Head of caudate nucleus (tissue), 42 donors: Measurements from ENCODE around the gene FMN1.

Experiments used
- DNase-seq, 42 donors: peaks; one replicate each; pipeline versions ENCODE4 v3.0.0 to v3.0.0-alpha.2; 2020 to 2021; ENCODE audit warnings: mixed read lengths in 7 of 42
- intact Hi-C: fragments of 100-400 bp; cut with DNase I; formaldehyde crosslinking; loops from one replicate; pipeline ENCODE4 v1.15.0; 2022

FMN1 gene

DNA sequence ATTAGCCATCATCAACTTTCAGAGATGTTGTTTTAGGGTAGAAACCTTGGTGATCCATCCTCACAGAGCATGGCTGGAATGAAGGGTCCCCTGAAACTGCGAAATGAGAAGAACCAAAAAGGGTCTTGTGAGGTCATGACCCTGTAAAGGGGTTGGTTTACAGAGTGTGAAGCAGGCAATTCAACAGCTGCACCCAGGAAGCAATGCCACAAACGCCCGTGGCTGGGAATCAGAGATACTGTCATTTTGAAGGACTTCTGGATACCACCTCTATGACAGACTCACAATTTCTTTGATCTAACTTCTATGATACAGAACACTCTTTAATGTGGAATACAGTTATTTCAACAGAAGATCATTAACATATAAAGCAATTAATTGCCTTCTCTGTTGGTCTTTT, 397.7 kb downstream of the FMN1 start:
- intact Hi-C loops = no loop called here
- no peak for DNase-seq

DNA sequence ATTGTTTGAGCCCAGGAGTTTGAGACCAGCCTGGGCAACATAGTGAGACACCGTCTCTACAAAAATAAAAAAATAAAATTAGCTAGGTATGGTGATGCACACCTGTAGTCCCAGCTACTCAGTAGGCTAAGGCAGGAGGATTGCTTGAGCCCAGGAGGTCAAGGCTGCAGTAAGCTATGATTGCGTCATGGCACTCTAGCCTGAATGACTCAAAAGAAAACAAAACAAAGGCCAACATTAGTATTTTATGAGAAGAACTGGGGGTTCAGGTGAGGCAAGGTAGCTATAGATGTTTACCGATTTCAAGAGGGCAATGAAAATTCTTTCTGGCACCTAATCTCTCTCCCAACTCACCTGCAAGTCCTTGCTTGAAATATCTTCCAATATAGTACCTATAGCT, 399.5 kb downstream of the FMN1 start:
- intact Hi-C loops = no loop called here

DNA sequence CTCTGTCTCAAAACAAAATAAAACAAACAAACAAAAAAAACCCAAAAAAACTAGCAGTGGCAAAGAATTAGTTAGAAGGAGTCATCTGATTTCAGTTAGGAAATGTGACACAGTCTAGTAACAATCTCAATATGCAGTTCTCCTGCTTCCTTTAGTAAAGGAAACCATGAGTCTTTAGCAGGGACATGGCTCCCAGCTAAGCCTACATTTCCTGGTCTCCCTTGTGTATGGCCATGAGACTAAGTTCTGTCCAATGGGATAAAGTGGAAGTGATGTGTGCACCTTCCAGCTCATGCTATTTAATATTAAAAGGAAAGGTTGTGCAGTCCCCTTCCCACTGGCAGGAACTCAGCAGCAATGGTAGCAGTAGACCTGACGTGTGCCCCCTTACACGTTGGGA, 402.1 kb downstream of the FMN1 start:
- intact Hi-C loops = no loop called here
- DNase-seq = no peak

More for the DNA sequence above, 399.5 kb downstream of the FMN1 start:
- no peak for DNase-seq

DNA sequence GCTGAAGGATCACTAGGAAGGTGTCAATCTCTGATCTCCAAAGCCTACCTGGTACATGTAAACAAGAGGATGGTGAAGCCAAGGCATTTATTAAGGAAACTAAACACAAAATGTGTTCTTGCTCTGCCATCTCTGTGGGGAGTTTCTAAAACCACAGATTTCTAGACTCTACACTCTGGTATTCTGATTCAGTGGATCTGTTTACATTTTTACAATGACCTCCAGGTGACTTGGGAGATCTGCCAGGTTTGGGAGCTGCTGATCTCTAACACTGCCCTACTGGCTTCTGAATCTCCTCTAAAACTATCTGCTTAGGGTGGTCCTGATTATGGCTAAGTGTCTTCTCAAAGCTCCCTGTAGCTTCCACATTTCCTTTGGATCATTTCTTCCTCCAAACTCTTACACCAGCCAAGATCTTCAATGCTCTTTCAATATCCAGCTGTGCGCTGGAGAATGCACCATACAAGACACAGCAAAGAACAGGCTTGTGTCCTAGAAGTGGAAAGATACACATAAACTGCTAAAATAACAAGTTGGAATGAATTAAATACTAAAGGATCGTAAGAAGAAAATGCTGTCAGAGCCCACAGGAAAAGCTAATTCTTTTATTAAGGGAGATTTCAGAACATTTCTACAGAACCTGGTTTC, 404.0 kb downstream of the FMN1 start:
- intact Hi-C loops = no loop called here
- no peak for DNase-seq

DNA sequence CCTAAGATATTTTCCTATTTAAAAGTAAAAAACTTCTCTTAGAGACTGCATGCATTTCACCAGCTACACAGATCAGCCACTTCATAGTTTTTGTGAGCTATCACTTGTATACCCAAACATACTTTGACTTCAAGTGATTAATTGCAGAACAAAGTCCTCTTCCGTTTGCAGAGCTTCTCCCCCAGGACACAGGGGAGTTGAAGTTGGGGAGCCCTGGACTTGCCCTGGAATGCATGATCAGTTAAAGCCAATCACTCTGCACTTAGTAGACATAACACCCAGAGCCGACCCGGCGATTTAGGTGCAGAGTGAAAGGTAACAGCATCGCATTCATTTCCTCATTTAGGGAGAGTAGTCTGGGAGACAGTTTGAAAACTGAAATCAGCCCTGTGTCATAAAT, 406.6 kb downstream of the FMN1 start:
- no peak for DNase-seq
- intact Hi-C loops = no loop called here

DNA sequence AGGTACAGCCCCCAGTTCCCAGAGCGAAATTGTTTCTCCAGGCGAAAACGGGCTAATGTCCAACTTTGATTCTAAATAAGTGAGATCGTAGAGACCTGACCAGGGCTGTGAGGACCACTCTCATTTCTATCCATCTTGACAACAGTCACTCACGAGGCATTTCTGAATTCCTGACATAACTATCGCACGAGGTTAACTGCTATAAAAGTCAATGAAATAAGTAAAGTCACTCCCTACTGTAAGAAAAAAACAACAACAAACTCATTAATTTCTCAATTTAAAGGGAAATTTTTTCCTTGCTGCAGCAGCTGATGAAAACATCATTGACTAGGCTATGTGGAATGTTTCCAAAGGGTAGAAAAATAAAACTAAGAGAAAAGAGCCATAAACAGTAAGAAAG, 407.6 kb downstream of the FMN1 start:
- no peak for DNase-seq
- intact Hi-C loops = no loop called here

DNA sequence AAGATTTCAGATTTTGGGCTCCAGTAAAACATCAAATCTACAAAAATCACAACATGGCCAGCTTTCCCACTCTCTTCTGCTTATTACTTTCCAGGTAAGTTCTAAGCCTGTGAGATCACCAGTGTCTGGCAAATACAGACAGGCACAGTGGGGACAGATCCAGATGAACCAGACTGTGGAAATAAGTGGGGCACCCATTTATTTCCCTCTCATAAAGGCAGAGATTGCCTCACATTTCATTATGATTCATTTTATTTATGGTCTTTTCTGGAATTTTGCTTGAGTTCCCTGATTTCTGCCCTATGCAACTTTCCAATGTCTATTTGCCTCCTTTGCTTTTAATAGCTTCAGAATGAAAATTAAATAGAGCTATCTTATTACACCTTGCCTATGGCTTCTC, 409.9 kb downstream of the FMN1 start:
- no peak for DNase-seq
- intact Hi-C loops = no loop called here

DNA sequence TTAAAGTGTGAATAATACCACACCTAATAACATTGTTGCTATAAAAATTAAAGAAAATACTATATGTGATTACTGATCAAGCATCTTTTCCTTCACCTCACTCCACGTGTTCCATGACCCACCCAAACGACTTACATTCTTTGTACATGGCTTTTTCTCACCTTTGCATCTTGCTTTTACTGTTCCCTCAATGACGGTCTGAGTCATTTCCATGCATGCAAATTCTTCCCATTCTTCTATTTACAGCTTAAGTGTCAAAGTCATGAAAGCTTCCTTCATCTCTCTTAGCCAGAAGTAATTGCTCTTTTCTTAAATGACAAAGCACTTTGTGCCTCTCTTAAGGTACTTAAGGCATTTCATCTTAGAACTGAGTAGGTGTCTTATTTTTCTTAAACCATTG, 412.7 kb downstream of the FMN1 start:
- DNase-seq = no peak
- intact Hi-C loops = no loop called here

DNA sequence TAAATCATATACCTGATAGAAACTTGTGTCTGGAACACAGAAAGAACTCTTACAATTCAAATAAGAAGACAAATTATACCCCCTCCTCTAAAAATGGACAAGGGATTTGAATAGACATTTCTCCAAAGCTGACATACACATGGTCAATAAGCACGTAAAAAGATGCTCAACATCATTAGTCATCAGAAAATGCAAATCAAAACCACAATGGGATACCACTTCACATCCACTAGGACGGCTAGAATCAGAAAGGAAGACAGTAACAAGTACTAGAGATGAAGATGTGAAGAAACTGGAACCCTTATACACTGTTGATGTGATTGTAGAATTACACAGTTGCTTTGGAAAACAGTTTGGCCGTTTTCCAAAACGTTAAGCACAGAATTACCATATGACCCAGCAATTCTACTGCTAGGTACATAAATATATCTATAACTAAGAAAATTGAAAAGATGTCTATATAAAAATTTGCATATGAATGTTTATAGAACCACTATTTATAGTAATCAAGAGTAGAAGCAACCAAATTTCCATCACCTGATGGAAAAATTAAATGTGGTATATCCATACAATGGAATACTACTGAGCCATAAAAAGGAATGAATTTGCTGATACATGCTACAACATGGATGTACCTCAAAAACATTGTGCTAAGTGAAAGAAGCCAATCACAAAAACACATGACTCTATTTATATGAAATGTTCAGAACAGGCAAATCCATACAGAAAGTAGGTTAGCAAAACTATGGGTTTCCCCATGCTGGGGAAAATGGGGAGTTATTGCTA, 415.9 kb downstream of the FMN1 start:
- no peak for DNase-seq
- intact Hi-C loops = no loop called here

DNA sequence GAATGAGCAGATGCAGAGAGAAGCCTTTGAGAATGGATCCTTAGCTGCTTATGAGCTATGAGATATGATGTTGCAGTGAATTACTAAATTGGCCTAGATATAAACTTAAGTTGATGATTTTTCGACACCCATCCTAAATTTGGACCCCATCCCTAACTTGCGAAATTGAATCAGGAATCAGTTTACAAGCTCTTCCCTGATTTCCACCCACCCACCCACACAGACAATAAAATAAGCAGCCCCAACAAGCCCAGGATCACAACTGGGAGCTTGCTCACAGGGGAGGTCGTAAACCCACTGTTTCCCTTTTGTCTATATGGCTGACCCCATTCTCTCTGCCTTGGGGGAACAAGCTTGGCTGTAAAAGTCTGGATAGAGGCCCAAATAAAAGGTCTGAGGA, 419.4 kb downstream of the FMN1 start:
- intact Hi-C loops = no loop called here
- DNase-seq = no peak

DNA sequence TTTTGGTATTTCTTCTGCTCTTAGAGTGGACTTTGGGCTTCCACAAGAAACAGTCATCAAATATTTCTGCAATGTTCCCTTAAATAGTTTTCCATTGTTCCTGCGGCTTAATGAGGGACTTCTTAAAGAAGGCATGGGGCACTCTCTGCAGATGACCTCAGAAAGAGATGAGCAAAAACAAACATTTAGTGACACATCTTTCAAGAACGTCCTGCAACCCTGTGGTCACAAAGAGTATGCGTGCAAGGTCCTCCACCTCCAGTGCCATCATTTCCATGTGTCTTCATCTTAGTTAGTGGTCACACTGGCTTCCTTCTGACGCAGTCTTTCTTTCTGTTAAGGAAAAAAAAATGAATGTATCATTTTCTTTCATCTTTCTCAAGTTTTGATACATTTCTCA, 420.5 kb downstream of the FMN1 start:
- no peak for DNase-seq
- intact Hi-C loops = no loop called here

DNA sequence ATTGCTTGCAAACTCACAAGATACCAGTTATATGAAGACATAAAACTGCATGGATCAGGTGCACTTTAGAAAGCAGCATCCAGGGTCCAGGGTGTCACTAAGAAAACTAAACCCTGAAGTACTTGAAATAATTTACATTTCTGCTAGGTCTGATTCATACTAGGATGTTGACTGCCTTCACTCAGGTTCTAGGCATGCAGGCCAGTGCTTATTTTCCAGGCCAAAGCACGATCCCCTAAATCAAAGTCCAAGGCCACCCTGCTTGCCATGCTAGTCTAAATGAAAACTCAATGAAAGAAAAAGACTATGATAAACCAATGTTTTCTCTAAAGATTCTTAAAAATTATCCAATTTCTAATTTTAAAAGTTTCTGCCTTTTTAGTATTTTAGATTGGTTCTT, 427.3 kb downstream of the FMN1 start:
- intact Hi-C loops = no loop called here
- no peak for DNase-seq

DNA sequence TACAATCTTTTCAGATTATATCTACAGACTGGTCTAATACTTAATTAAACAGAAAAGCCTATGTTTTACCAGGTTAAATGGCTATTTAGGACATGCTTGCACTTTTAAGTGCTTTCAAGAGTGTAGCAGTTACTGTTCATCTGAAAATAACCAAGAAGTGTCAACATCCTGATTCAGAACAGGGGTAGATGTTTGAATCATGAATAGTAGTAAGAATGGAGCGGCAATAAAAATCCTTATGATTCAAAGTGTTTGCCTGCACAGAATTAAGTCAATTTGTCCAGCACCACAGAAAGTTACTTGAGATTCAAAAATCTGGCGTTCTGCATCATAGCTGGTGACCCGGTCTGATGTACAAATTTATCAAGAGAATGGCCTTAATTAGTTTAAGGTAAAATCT, 428.4 kb downstream of the FMN1 start:
- intact Hi-C loops = no loop called here
- no peak for DNase-seq

DNA sequence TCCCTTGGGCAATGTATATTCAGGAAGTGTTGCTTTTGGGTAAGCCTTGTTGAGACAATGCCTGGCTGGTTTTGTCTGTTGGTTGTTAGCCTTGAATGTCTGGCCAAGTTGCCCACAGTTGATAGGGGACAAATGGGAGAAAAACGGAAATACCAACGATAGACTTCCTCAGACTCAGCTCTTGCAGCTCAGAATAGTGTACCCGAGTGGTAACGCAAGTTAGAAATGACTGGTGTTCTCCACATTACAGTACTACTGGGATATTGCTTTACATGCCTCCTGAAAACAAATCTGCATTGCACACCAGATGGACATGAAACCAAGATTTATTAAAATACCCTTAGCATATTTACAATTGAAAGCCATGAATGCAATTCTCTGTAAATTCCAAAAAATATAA, 429.3 kb downstream of the FMN1 start:
- intact Hi-C loops = no loop called here
- DNase-seq = no peak

DNA sequence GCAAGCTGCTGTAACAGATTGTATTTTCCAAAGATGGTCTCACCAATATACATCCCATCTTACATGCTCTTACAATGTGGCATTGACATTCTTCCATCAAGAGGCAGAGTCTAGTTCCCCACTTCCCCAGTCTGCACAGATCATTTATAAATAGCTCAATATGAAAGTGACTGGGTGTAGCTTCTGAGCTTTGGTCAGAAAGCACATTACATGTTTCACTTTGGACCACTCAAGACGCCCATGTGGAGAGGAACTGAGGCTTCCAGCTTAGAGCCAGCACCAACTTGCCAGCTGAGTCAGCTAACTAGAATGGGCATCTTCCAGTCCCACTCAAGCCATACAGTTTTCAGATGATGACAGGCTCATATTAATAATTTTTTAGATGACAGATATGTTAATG, 431.2 kb downstream of the FMN1 start:
- intact Hi-C loops = no loop called here
- DNase-seq = no peak

DNA sequence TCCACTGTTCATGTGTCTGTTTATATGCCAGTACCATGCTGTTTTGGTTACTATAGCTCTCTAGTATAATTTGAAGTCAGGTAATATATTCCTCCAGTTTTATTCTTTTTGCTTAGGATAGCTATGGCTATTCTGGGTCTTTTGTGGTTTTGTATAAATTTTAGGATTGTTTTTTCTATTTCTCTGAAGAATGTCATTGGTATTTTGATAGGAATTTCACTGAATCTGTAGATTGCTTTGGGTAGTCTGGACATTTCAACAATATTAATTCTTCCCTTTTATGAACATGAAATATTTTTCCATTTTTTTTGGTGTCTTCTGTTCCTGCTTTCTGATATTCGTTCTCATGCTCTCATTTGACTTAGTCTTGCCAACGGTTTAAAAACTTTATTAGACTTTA, 437.1 kb downstream of the FMN1 start:
- intact Hi-C loops = no loop called here

DNA sequence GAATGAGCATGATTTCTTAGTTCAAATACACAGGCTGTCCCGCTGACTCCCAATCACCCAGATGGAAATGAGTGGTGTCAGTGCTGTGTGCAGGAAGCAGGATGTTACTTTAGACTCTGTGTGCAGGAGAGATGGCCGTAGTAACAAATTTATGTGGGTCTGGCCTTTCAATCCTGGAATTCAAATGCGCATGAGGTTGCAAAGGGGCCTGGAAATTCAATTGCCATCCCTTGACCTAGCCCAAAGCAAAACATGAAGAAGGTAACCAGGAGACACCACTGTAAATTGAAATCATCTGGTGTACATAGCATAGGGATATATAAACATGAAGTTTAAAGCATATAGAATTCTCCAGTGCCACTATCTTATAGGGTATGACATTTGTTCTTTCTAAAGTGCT, 443.5 kb downstream of the FMN1 start:
- intact Hi-C loops = no loop called here
- DNase-seq = no peak

More for the DNA sequence above, 437.1 kb downstream of the FMN1 start:
- DNase-seq = no peak

DNA sequence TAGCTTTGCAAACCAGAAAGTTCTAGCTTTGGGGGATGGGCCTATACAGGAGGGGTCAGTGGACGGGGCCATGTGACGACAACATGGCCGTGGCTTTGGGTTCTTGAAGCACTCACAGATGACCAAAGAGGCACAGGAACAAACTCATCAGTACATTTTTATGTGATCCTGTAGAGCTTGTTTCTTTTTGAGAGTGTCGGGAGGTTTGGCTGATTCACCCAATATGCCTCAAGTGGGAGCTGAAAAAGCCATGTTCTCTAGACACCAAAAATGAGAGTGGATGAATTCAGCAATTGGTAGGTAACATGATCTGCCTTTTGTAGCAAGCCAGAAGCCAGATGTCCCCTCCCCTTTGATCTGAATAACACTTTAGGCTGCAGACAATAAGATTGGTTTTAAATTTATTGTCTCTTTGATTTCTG, 446.6 kb downstream of the FMN1 start:
- DNase-seq = no peak
- intact Hi-C loops = no loop called here

DNA sequence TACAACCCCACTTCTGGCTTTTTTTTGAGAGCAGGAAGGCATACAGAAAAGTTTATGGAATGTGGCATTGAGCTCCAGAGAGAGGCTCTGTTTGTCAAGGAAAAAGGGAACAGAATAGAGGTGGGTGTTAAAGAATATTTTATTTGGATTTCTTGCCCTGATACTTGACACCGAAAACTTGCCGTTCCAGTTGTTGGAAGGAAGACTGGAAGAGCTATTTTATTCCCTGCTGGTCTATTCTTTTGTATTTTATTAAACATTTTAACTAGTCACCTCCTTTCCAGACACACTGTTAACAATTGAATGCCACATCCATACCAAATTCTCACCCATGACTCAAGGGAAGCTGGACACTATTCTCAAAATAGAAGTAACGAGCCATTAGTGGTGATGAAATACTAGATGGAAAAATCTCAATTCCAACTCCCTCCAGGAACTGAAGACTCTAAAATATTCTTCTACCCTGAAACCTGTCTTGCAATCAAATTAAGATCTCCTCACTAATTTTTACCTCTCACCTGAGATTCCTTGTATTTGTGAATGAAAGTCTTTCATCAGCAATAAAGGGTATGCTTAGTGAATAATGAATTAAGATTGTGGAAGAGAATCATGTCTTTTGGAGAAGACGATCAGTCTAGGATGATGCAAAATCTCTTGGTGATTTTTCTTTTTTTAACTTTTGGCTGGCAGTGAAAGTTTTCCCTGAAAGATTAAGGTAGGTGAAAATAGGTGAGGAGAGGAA, 448.2 kb downstream of the FMN1 start:
- intact Hi-C loops = no loop called here
- DNase-seq = no peak

DNA sequence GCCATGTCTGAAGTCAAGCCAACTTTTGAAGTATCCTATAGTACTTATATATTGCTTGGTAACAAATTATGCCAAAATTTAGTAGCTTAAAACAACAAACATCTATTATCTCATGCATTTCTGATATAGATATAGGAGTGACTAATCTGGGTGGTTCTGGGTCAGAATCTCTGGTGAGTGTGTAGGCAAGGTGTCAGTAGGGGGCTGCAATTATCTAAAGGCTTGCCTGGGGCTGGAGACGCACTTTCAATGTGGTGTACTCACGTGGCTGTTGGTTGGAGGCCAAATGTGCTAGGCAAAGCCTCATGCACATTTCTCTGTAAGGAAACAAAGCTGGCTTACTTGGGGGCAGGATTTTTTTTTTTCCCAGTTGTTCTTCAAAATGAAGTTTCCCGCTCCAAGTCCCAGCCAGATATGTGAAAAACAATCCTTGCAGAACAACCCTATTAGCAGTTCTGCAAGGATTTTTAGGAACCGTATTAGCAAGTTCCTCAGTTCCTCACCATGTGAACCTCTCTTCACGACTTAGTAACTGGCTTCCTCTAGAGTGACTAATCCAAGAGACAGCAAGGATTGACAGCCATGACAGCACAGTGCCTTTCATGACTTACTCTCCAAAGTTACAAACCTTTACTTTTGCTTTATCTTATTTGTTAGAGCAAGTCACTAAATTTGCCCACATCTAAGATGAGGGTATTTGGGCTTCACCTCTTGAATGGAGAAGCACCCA, 450.9 kb downstream of the FMN1 start:
- no peak for DNase-seq
- intact Hi-C loops = no loop called here
